HG02938 (cell line): ENCODE results near the gene AMPH.
A peak's percentile ranks its signal among the peaks of the same experiment; 100 is the strongest.

Experiments used
- ATAC-seq: cut with Tn5 transposase; IDR thresholded peaks from one replicate; pipeline ENCODE4 v1.9.1; 2021; ENCODE audit warnings: mild to moderate bottlenecking, moderate library complexity; ENCODE audit not compliant: unreplicated experiment

The AMPH gene

DNA sequence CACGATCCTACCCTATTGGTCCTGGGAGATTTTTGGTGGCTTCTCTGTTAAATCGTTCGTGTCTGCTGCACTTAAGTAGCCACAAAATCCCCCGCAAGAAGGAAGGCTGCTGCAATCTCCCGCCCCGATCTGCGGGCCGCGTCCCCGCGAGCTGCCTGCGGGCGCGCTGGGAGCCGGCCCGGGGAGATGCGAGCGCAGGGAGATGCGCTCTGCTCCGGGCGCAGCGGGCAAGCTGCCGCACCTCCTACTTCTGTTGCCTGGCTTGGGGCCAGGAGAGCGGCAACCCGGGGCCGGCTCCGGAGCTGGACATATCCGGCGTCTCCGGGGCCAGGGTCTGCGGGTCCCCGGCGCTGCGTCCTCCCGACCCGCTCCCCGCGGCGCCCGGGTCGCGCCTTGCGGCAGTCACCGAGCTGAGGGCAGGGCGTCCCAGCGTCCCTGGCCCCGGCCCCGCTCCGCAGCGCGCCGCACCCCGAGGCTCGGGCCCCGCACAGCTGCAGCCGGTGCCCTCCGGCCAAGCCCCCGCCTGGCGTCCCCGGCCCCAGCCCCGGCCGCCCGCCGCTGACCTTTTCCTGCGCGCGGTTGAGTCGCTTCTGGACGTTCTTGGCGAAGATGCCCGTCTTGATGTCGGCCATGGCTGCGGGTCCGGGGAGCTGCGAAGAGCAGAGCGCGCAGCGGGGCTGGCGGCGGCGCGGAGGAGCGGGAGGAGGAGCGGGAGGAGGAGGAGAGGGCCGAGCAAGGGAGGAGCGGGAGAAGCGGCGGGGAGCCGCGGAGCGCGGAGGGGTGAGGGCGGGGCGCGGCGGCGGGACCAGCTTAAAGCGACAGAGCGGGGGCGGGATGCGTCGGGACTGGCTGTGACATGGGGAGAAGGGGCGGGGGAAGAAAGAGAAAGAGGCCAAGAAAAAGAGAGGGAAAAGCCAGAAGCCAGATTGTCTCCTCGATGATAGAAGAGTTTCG, at the start of gene AMPH:
Gene AMPH (minus strand): TSS at position 654 of the 954 bp plus-strand sequence. CDS start 22 bp downstream, at position 632.
- no peak for ATAC-seq

DNA sequence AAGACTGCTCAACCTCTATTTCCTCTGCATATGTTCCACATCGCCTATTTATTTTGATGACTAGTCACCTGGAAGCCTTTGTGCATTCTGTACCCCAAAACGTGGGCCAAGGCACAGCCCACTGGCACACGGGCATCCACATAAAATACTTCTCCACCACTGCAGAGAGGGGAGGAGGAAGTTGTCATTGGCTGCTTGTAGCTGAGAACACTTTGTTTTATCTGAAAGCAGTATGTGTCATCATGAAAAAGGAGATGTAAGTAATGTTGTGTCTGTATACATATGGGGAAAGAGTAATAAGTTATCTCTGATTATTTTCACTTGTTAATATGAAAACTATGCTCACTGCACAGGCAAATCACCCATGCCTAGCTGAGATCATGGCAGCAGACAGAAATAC, 48.2 kb upstream of the AMPH start:
- no peak for ATAC-seq

DNA sequence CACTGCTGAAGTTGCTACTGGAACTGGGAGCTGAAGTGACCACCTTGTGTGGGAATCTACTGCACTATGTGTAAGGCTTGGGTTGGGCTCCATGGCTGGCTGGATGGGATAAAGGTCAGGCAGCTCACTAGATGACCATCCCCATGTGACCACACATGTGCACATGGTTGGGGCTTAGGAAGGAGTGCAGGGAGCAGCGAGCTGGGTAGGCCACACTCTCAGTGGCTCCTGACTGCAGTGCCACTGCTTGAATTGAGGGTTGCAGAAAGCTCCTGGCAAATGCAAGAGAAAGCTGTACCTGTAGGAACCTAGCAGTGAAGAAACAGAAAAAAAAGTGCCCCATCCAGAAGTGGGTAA, 47.5 kb upstream of the AMPH start:
- ATAC-seq = no peak

DNA sequence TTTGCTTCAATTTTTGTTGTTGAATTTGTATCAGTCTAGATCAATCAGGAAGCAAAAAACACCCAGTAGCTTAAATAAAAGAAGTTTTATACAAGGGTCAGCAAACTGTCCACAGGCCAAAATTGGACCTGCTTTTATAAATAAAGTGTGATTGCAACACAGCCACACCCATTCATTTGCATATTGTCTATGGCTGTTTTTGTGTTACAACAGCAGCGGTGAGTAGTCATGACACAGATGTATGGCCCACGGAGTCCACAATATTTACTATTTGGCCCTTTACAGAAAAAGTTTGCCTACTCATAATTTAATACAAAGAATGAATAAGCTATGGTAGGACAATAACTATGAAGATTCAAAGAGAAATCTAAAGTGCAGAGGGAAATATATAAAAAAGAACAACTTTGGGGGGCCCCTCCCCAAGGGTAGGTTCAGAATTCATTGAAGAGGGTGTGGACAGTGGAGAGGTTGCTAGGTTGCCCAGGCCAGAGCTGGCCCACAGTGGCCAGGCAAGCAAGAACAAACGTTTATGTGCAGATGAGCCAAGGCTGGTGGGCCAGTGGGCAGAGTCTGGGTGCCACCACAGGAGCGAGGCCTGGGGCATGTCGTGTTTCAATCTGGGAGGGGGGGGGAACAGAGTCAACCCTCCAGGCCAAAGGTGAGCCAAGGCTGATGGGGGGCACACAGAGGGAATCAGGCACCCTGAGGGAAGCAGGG, 47.0 kb upstream of the AMPH start:
- ATAC-seq = no peak

DNA sequence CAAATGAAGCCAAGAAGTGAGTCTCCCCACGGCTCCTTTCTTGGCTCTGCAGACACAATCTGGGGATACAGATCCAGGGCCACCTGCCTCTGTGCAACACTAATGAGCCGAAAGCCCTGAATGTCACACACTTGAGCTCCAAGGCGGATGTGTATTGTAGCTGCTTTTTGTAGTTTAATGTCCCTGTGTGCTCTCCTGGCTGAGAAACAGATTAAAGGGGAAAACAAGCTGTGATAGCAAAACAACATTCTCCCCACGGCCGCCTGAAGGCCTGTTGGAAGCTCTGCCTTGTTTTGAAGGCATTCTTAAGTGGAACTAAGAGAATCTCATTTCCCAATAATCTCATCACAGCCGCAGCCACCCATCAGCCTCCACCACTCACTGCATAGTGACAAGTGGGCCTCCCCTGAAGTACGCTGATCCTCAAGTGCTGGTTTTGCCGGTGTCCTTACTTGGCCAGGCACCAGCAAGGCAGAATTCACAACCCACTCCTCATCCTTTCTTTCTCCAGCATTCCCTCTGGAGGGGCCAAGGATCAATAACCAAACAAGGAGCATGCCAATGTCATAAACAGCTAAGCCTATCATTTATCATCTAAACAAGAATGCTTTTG, 44.4 kb upstream of the AMPH start:
- no peak for ATAC-seq

DNA sequence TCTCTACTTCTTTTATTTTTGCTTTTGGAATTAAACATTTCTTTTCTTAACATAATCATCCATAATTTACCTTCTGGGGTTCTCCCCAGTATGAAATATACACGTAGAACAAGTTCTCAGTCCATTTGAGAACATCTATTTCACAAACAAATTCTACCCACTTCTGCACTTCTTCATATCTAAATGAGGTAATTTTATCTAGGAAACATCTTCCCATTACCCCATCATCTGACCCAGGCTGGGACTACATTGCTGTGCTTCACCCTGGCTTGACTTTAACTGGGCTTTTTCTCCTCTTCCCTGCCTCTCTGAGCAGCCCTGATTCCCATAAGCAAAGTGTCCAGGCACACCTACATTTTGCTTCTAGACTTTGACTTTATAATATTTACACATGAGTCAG, 43.3 kb upstream of the AMPH start:
- no peak for ATAC-seq

DNA sequence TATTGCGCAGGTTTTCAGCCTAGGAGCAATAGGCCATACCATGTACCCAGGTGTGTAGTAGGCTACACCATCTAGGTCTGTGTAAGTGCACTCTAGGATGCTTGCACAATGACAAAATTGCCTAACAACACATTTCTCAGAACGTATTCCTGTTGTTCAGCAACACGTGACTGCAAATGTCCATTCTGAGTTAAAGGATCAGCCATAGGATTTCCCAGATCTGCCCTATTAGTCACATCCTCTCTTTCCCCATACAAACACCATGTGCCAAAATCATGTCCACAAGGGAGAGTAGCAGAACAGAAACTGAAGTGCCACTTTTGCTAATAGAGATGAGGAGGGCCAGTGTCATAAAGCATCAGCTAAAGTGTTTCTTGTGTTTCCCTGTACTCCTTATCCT, 42.6 kb upstream of the AMPH start:
- no peak for ATAC-seq

DNA sequence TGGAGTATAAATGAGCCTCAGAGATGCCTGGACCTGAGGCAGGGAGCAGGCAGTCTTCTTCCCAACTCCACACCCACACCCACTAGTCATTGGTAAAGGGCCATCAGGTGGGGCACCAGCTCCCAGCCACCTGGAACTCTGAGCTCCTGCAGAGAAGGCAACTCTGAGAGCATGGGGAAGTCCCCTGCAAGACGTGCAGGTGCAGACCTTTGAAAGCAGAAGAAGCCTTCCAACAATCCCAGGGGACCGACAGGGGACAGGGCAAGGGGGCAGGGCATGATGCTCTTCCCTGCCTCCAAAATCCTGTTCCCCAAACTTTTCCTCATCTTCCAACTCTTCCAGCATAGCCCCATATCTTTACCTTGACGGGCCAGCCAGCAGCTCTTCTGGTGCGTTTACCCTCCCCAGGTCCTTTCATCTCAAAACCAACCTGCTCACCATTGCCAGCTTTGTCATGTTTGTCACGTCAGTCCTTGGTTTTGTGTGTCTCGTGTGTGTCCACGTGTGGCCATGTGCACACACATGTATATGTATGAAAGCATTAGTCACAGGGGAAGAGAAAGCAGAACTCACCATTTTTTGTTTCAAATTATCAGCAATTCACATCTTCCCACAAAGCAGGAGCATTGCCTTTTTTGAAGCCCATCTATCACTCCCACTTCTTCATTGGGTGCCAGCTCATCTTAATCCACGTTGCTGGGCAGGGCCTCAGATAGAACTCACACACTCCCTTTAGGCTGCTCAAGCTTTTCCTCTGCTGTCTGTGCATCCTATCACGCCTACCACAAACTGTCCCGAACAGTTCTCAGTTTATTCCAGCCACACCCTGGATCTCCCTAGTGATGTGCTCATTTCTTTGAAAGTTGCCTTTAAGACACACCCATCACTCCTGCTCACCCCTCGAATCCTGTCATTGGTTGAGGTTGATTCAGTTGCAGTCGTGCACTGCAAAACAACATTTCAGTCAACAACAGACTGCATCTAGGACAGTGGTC, 41.0 kb upstream of the AMPH start:
- no peak for ATAC-seq

DNA sequence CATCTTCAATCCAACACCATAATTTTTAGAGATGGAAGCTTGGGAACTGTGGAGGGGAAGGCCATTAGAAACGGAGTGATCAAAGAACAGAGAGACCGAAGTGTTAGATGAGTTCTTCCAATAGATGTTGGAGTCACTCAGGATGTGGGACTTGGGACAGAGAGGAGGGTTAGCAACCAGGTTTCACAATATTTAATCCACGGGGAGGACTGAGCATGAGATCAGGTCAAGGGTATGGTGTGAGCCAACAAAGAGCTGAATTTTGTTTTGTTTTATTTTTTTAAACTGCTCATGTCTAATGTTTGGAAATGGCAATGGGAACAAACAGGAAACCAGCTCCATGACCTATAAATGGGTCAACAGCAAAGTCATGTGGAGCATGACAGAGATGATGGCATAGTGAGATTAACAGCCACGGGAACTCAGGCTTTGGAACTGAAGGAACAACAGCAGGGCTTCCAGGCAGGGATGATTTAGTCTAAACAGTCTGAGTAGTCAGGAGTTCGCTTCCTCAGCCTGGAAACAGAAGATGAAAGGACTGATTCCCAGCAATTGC, 38.9 kb upstream of the AMPH start:
- ATAC-seq = no peak

DNA sequence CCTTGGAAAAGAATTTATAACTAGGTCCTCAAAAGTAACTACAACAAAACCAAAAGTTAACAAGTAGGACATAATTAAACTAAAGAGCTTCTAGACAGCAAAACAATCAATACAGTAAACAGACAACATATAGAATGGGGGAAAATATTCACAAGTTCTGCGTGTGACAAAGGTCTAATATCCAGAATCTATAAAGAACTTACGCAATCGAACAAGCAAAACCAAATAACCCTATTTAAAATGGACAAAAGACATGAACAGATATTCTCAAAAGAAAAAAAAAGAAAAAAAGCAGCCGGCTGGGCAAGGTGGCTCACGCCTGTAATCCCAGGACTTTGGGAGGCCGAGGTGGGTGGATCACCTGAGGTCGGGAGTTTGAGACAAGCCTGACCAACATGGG, 33.8 kb upstream of the AMPH start:
- no peak for ATAC-seq

DNA sequence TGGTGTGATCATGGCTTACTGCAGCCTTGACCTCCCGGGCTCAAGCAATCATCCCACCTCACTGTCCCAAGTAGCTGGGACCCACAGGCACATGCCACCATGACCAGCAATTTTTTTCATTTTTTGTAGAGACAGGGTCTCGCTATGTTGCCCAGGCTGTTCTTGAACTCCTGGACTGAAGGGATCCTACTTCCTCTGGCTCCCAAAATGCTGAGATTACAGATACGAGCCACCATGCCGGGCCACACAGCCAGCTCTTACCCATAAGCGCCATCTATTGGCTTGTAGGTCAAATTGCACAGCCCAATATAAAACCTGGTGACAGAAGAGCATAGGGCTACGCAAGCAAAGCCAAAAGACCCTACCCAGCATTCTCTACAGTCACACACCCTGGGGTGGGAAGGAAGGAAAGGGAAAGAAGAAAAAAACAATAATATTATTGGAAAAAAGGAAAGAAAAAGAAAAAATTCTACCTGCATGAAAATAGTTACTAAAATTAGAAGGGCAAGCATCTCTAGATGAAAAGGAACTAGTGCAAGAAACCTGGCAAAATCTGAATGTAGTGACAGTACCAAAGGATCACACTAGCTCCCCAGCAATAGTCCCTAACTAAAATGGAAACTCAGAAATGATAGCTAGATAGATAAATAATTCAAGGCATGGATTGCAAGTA, 29.4 kb upstream of the AMPH start:
- ATAC-seq = peak; percentile 72

DNA sequence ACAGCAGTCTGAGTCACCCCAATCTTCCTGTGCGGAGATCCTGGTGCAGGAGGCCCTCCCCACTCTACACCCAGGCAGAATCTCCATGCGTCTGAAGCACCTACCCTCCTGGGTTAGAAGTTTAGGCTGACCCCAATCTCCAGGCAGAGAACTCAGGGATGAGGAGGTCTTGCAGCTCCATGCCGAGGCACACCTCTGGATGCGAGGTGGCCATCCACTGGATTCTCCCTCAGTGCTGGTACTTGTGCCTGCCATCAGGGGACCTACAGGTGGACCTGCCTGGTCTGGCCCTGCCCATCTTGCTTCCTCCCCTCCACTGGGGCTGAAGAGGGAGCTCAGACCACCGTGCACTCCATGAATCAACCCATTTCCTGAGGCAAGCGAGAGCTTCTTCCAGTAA, 28.8 kb upstream of the AMPH start:
- no peak for ATAC-seq

DNA sequence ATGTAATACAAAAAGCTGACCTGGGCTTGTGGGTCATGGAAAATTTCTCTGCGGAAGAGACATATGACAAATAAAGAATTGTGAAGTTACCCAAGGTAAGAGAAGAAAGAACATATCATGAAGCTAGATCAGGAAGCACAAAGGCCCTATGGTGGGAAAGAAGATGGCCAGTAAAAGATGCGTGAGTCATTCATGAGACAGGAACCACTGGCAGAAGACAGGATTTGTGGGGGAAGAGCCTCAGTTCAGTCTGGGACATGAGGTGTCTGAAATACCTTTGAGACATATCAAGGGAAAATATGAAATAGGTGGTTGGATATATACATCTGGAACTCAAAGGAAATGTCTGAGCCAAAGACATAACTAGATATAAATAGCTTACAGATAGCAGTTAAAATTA, 27.7 kb upstream of the AMPH start:
- ATAC-seq = no peak

DNA sequence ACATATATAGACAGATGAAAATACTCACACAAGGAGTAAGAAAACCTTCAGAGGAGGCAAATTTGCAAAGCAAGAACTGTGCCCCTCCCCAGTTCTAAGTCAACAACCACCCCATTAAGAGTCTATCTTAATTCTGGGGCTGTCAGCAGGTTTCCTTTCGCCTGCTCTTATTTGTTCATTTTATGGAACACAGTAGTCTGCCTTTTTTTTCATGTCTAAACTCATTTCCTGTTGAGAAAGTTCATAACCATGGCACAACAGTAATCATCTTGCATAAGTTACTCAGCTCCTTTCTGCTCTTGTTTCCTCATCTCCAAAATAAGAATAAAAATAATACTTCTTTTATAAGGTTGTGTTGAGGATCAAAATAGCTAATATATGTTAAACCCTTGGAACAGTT, 25.8 kb upstream of the AMPH start:
- ATAC-seq = no peak

DNA sequence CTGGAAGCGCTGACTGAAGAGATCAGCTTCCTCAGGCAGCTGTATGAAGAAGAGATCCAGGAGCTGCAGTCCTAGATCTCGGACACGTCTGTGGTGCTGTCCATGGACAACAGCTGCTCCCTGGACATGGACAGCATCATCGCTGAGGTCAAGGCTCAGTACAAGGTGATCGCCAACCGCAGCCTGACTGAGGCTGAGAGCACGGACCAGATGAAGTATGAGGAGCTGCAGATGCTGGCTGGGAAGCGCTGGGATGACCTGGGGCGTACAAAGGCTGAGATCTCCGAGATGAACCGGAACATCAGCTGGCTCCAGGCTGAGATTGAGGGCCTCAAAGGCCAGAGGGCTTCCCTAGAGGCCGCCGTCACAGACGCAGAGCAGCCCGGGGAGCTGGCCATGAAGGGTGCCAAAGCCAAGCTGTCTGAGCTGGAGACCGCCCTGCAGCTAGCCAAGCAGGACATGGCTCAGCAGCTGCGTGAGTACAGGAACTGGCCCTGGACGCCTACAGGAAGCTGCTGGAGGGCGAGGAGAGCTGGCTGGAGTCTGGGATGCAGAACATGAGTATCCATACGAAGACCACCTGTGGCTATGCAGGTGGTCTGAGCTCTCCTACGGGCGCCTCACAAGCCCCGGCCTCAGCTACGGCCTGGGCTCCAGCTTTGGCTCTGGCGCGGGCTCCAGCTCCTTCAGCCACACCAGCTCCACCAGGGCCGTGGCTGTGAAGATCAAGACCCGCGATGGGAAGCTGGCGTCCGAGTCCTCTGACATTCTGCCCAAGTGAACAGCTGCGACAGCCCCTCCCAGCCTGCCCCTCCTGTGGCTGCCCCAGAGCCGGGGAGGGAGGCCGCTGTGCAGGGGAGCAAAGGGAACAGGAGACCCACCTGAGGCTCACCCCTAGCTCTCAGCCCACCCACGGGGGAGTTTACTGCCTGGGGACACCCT, 24.9 kb upstream of the AMPH start:
- ATAC-seq = no peak

DNA sequence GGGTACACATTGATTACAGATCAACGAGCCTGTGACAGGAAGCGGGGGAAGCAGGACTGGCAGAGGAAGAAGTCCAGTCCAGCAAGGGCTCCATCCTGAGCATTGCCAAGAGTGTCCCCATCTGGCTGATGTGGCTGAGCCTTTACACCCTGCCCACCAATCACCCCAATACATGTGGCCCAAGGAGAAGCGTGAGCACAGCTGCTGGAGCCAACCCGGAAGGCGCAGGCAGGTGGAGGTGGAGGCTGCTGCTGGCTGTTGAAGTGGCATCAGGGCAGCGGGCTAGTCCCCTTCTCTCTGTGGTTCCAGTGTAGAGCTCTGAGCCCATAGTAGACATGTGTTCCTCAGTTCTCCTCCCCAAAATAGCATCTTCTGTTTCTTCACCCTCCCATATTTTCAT, 6.8 kb upstream of the AMPH start:
- ATAC-seq = no peak

DNA sequence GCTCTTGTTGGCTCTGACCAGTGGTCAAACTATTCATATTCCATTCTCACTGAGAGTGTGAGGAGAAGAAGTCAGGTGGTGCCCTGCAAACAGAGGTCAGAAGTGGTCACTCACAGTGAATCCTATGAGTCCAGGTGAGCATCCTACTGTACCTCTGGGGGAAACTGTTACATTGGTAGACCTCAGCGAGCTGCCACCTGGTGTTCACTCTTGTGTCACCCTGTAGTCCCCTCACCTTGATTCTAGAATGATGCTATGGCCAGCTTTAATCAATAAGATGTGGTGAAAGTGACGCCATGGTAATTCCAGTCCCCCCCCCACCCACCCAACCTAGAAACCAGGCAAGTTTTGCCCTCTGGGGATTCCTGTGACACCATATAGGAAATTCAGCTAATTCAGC, 1.2 kb upstream of the AMPH start:
- no peak for ATAC-seq

DNA sequence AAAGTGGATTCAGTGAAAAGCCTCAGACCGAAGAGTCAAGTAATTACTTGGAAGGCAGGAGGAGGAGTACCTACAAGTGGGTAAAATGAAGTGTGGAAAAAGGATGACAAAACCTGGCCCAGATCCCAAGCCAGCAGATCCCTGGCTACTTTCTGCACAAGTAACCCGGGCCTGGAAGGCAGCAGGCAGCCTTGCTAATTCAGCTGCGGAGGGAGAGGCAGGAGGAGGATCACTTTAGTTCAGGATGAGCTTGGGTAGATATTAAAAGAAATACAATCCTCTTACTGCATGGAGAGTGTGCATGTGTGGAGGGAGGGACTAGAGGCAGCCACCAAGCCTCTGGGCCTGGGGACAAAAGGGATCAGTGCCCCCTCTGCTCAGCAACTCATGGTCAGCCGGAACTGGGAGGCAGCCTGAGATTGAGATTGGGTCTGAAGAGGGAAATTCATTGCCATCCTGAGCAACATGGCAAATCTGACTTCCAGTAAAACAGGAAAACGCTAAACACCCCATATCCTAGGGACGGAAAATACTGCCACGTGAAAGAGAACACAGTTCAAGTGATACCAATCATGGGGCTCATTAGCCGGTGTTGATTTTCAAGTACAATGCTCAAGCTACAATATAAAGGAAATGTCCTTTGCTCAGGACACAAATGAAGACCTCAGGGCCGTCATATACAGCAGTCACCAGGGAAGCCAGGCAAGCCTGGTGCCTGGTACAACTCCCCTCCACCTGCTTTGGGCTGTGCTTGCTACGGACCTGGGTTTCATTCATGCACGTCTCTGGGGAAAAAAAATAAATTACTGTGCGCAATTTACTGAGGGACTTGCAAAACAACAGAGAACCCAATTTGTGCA, 1.3 kb downstream of the AMPH start:
- no peak for ATAC-seq
